K562 (cell line): ENCODE results near the gene HEPACAM2. TPM values are rescaled to one million over a fixed set of nuclear protein-coding genes. Genes with fewer than 3 reads are reported as not detected.

Source experiments
- E2F6 ChIP-seq, 2 experiments: IDR thresholded peaks; 2 replicates each; pipeline ENCODE4 v1.6.1; 2011; ENCODE audit warnings: borderline replicate concordance in 1 of 2, control low read depth in 1 of 2, low read depth in 1 of 2, low read length in 1 of 2, mild to moderate bottlenecking in 1 of 2, mixed read lengths in 1 of 2, moderate library complexity in 1 of 2; ENCODE audit not compliant: insufficient read depth in 1 of 2, insufficient read length in 1 of 2, poor library complexity in 1 of 2, severe bottlenecking in 1 of 2; ENCODE audit errors: extremely low read depth in 1 of 2
- FOXA3 ChIP-seq, 2 experiments: fragments of 450-650 bp in 1 of 2; sonication (generic) in 1 of 2; formaldehyde crosslinking; IDR thresholded peaks in 1 of 2; conservative IDR thresholded peaks in 1 of 2; 2 replicates each; pipeline versions ENCODE4 v1.4.0 to v1.8.0; 2020 to 2022; ENCODE audit warnings: mild to moderate bottlenecking in 2 of 2, missing genetic modification reagents in 1 of 2
- HOXB6 ChIP-seq: fragments of 250-450 bp; sonication (Bioruptor Pico); IDR thresholded peaks from 2 replicates; pipeline ENCODE4 v1.5.1; 2022; ENCODE audit warnings: mild to moderate bottlenecking, borderline replicate concordance
- NEUROD1 ChIP-seq: fragments of 150-350 bp; IDR thresholded peaks from 2 replicates; pipeline ENCODE4 v1.6.1; 2014; ENCODE audit warnings: borderline replicate concordance, low read length, low read depth; ENCODE audit not compliant: partially characterized antibody
- PATZ1 ChIP-seq: fragments of 250-450 bp; sonication (Bioruptor Pico); IDR thresholded peaks from 2 replicates; pipeline ENCODE4 v1.5.0; 2020; ENCODE audit warnings: mild to moderate bottlenecking, borderline replicate concordance
- RBFOX2 ChIP-seq: fragments of 200-400 bp; formaldehyde crosslinking; IDR thresholded peaks from 2 replicates; pipeline ENCODE4 v1.6.1; 2017; ENCODE audit warnings: low read depth, mild to moderate bottlenecking, low read length, moderate library complexity
- polyA plus RNA-seq, 8 experiments: library from polyadenylated mRNA; depleted of rRNA in 4 of 8; stranded (reverse) in 5 of 8; unstranded in 3 of 8; fragments of >200 nt; fragmentation: Nextera tagmentation in 2 of 8; fragmentation: Illumina TruSeq in 1 of 8; extraction: Ambion mirVana in 2 of 8; extraction: Trizol in 1 of 8; gene quantifications; 2 replicates each; pipeline versions ENCODE4 v1.2.1 to v1.2.3, GENCODE V29; 2011 to 2014; ENCODE audit warnings: inconsistent platforms in 1 of 8, missing spikeins in 1 of 8
- total RNA-seq, 7 experiments: library from RNA; depleted of rRNA in 6 of 7; stranded (reverse); fragments of >200 nt in 6 of 7; fragmentation: Illumina TruSeq in 2 of 7; extraction: Trizol in 2 of 7; gene quantifications; 2 replicates each; pipeline versions ENCODE4 v1.2.1 to v1.2.3, GENCODE V29; 2011 to 2021; ENCODE audit warnings: low replicate concordance in 1 of 7
- TF ChIP-seq, protein P1 (sequence below): fragments of 450-650 bp; IDR thresholded peaks from 2 replicates; pipeline ENCODE4 v1.6.1; 2017; ENCODE audit warnings: antibody characterized with exemption, mild to moderate bottlenecking
- TF ChIP-seq, protein P2 (sequence below): sonication (generic); formaldehyde crosslinking; IDR thresholded peaks from 2 replicates; pipeline ENCODE4 v1.8.0; 2023; ENCODE audit warnings: missing genetic modification reagents, mild to moderate bottlenecking, borderline replicate concordance

HEPACAM2 gene
- total and polyA plus RNA-seq, 9 of the 15 experiments (the other 6 are each of a cell fraction or from before 2014, with no cell fraction given) = 2.0 to 6.5 (median 3.9) TPM

GRCh38 chr7:93231799-93232672 is 5.8 kb upstream of the HEPACAM2 start, which contains the start of gene VPS50 (continued):
- TF ChIP-seq, protein P1, sequence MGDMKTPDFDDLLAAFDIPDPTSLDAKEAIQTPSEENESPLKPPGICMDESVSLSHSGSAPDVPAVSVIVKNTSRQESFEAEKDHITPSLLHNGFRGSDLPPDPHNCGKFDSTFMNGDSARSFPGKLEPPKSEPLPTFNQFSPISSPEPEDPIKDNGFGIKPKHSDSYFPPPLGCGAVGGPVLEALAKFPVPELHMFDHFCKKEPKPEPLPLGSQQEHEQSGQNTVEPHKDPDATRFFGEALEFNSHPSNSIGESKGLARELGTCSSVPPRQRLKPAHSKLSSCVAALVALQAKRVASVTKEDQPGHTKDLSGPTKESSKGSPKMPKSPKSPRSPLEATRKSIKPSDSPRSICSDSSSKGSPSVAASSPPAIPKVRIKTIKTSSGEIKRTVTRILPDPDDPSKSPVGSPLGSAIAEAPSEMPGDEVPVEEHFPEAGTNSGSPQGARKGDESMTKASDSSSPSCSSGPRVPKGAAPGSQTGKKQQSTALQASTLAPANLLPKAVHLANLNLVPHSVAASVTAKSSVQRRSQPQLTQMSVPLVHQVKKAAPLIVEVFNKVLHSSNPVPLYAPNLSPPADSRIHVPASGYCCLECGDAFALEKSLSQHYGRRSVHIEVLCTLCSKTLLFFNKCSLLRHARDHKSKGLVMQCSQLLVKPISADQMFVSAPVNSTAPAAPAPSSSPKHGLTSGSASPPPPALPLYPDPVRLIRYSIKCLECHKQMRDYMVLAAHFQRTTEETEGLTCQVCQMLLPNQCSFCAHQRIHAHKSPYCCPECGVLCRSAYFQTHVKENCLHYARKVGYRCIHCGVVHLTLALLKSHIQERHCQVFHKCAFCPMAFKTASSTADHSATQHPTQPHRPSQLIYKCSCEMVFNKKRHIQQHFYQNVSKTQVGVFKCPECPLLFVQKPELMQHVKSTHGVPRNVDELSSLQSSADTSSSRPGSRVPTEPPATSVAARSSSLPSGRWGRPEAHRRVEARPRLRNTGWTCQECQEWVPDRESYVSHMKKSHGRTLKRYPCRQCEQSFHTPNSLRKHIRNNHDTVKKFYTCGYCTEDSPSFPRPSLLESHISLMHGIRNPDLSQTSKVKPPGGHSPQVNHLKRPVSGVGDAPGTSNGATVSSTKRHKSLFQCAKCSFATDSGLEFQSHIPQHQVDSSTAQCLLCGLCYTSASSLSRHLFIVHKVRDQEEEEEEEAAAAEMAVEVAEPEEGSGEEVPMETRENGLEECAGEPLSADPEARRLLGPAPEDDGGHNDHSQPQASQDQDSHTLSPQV = peak; percentile 77
- TF ChIP-seq, protein P2, sequence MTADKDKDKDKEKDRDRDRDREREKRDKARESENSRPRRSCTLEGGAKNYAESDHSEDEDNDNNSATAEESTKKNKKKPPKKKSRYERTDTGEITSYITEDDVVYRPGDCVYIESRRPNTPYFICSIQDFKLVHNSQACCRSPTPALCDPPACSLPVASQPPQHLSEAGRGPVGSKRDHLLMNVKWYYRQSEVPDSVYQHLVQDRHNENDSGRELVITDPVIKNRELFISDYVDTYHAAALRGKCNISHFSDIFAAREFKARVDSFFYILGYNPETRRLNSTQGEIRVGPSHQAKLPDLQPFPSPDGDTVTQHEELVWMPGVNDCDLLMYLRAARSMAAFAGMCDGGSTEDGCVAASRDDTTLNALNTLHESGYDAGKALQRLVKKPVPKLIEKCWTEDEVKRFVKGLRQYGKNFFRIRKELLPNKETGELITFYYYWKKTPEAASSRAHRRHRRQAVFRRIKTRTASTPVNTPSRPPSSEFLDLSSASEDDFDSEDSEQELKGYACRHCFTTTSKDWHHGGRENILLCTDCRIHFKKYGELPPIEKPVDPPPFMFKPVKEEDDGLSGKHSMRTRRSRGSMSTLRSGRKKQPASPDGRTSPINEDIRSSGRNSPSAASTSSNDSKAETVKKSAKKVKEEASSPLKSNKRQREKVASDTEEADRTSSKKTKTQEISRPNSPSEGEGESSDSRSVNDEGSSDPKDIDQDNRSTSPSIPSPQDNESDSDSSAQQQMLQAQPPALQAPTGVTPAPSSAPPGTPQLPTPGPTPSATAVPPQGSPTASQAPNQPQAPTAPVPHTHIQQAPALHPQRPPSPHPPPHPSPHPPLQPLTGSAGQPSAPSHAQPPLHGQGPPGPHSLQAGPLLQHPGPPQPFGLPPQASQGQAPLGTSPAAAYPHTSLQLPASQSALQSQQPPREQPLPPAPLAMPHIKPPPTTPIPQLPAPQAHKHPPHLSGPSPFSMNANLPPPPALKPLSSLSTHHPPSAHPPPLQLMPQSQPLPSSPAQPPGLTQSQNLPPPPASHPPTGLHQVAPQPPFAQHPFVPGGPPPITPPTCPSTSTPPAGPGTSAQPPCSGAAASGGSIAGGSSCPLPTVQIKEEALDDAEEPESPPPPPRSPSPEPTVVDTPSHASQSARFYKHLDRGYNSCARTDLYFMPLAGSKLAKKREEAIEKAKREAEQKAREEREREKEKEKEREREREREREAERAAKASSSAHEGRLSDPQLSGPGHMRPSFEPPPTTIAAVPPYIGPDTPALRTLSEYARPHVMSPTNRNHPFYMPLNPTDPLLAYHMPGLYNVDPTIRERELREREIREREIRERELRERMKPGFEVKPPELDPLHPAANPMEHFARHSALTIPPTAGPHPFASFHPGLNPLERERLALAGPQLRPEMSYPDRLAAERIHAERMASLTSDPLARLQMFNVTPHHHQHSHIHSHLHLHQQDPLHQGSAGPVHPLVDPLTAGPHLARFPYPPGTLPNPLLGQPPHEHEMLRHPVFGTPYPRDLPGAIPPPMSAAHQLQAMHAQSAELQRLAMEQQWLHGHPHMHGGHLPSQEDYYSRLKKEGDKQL (CRISPR knock-in tag) = no peak
- TF ChIP-seq NEUROD1 = peak; percentile 45
- no peak for TF ChIP-seq PATZ1
- no peak for TF ChIP-seq FOXA3 (CRISPR knock-in tag; conservative IDR thresholded peaks at IDR 0.05 in 1 of 2, IDR thresholded peaks at IDR 0.05 in 1 of 2)
- peak; percentile 11 to 33 for TF ChIP-seq E2F6 (IDR thresholded peaks at IDR 0.05; ENCODE audit: borderline replicate concordance in 1 of 2, extremely low read depth in 1 of 2, insufficient read depth in 1 of 2, insufficient read length in 1 of 2, low read depth in 1 of 2, low read length in 1 of 2, poor library complexity in 1 of 2, severe bottlenecking in 1 of 2)
- TF ChIP-seq RBFOX2 = peak; percentile 69
- no peak for TF ChIP-seq HOXB6 (CRISPR knock-in tag)
